K562 (cell line): ENCODE data around the gene HERC3. TPM values are rescaled to one million over a fixed set of nuclear protein-coding genes. Genes with fewer than 3 reads are reported as not detected.

Experiments used
- ATAC-seq: fragments of 200-7000 bp; cut with Tn5 transposase; 3 replicates; pipeline ENCODE4 v1.9.1; 2020; ENCODE audit warnings: moderate library complexity
- BruUV-seq: library from RNA; stranded (reverse); fragments of 400-500 nt; replicated peaks from 2 replicates; lab custom pipeline; 2021; lab: Mats Ljungman, UMichigan
- CTCF ChIA-PET: fragments of 300-600 bp; formaldehyde crosslinking; extraction: SDS; loops from one replicate; lab custom pipeline; 2021; ENCODE audit warnings: low intra/inter-chr PET ratio; lab: Yijun Ruan, JAX
- POLR2A ChIA-PET: fragments of 300-600, 350-650 bp; sonication (Branson Sonifier 250); formaldehyde crosslinking; extraction: SDS; loops from one replicate; lab custom pipeline; 2021; ENCODE audit warnings: antibody characterized with exemption, inconsistent platforms; lab: Yijun Ruan, JAX
- DNase-seq, 4 experiments: peaks; one replicate each; pipeline versions ENCODE4 v3.0.0 to v3.0.0-alpha.2; 2011 to 2018; ENCODE audit warnings: low spot score in 3 of 4, mixed read lengths in 3 of 4; ENCODE audit errors: extremely low read depth in 1 of 4
- FAIRE-seq: peaks from 2 replicates; lab custom pipeline; 2011; peaks lifted over from hg19 to GRCh38; lab: Jason Lieb, UNC
- H2AFZ ChIP-seq: 2 replicates; pipeline ENCODE4 v1.6.0; 2011; ENCODE audit warnings: low read depth, low read length, control low read depth, inconsistent platforms
- H3K27ac ChIP-seq: fragments of 200-600 bp; 3 replicates; pipeline ENCODE4 v1.8.0; 2011; ENCODE audit warnings: low read depth, mild to moderate bottlenecking, control low read depth, inconsistent platforms, low read length, moderate library complexity, mixed read lengths; ENCODE audit errors: extremely low read depth
- H3K27me3 ChIP-seq, 2 experiments: fragments of 300-600 bp in 1 of 2; 2 replicates in 1 of 2; 3 replicates in 1 of 2; pipeline versions ENCODE4 v1.6.0 to v1.8.0; 2011; ENCODE audit warnings: inconsistent platforms in 2 of 2, low read length in 2 of 2, mild to moderate bottlenecking in 1 of 2, mixed read lengths in 1 of 2, moderate library complexity in 1 of 2; ENCODE audit not compliant: control insufficient read depth in 2 of 2, insufficient read depth in 2 of 2
- H3K36me3 ChIP-seq: fragments of 300-600 bp; 3 replicates; pipeline ENCODE4 v1.8.0; 2011; ENCODE audit warnings: mild to moderate bottlenecking, low read length, inconsistent platforms; ENCODE audit not compliant: control insufficient read depth, insufficient read depth
- H3K4me1 ChIP-seq, 2 experiments: fragments of 200-600 bp in 1 of 2; replicated peaks in 1 of 2; 2 replicates in 1 of 2; 3 replicates in 1 of 2; pipeline versions ENCODE4 v1.5.1 to v1.8.0; 2011; ENCODE audit warnings: inconsistent platforms in 2 of 2, low read length in 2 of 2, mild to moderate bottlenecking in 1 of 2, mixed read lengths in 1 of 2, moderate library complexity in 1 of 2; ENCODE audit not compliant: control insufficient read depth in 2 of 2, insufficient read depth in 2 of 2
- H3K4me2 ChIP-seq: 2 replicates; pipeline ENCODE4 v1.6.1; 2011; ENCODE audit warnings: low read length, control low read depth, inconsistent platforms, mixed read lengths; ENCODE audit not compliant: insufficient read depth
- H3K4me3 ChIP-seq: fragments of 200-600 bp; sonication (generic), shearing (Covaris generic); 2 replicates; pipeline ENCODE4 v1.5.1; 2016; ENCODE audit warnings: control low read depth, inconsistent platforms
- H3K79me2 ChIP-seq: fragments of 200-600 bp; 3 replicates; pipeline ENCODE4 v1.8.0; 2011; ENCODE audit warnings: low read length, inconsistent platforms; ENCODE audit not compliant: control insufficient read depth, insufficient read depth
- H3K9ac ChIP-seq, 2 experiments: 2 replicates each; pipeline versions ENCODE4 v1.6.0 to v1.6.1; 2011; ENCODE audit warnings: low read depth in 2 of 2, low read length in 2 of 2, control low read depth in 1 of 2, inconsistent platforms in 1 of 2, mild to moderate bottlenecking in 1 of 2, mixed read lengths in 1 of 2; ENCODE audit not compliant: insufficient read depth in 1 of 2
- H3K9me1 ChIP-seq: one replicate; pipeline ENCODE4 v1.6.0; 2011; ENCODE audit warnings: inconsistent platforms, mild to moderate bottlenecking, low read length, moderate library complexity; ENCODE audit not compliant: control insufficient read depth, insufficient read depth
- H3K9me3 ChIP-seq: replicated peaks from 2 replicates; pipeline ENCODE4 v1.5.1; 2011; ENCODE audit warnings: low read depth, low read length, inconsistent platforms; ENCODE audit not compliant: control insufficient read depth, insufficient read depth
- H4K20me1 ChIP-seq: replicated peaks from 2 replicates; pipeline ENCODE4 v1.6.1; 2011; ENCODE audit warnings: low read length, inconsistent platforms, mixed read lengths; ENCODE audit not compliant: control insufficient read depth, insufficient read depth
- AFF1 ChIP-seq, 2 experiments: fragments of 450-650 bp; IDR thresholded peaks; 2 replicates each; pipeline ENCODE4 v1.6.1; 2018; ENCODE audit warnings: mild to moderate bottlenecking in 2 of 2, low read depth in 1 of 2; ENCODE audit not compliant: partially characterized antibody in 2 of 2
- BCL6 ChIP-seq: fragments of 250-450 bp; sonication (Bioruptor Pico); IDR thresholded peaks from 2 replicates; pipeline ENCODE4 v1.4.0; 2020
- CAMTA2 ChIP-seq: fragments of 250-450 bp; sonication (Bioruptor Pico); conservative IDR thresholded peaks from 2 replicates; pipeline ENCODE4 v1.5.1; 2022
- DACH1 ChIP-seq: fragments of 450-650 bp; IDR thresholded peaks from 2 replicates; pipeline ENCODE4 v1.6.1; 2018; ENCODE audit not compliant: partially characterized antibody
- GTF2A2 ChIP-seq: IDR thresholded peaks from 2 replicates; pipeline ENCODE4 v1.6.1; 2016; ENCODE audit warnings: mild to moderate bottlenecking, missing genetic modification characterization, missing compliant biosample characterization
- MEF2A ChIP-seq: IDR thresholded peaks from 2 replicates; pipeline ENCODE4 v1.6.1; 2011; ENCODE audit warnings: low read depth, mild to moderate bottlenecking, low read length, moderate library complexity; ENCODE audit not compliant: control insufficient read depth
- NR2C1 ChIP-seq, 2 experiments: fragments of 450-650 bp; IDR thresholded peaks; 2 replicates each; pipeline ENCODE4 v1.6.1; 2017; ENCODE audit warnings: mild to moderate bottlenecking in 2 of 2, antibody characterized with exemption in 1 of 2, inconsistent platforms in 1 of 2, missing compliant biosample characterization in 1 of 2, missing genetic modification characterization in 1 of 2
- ZNF780A ChIP-seq: fragments of 250-450 bp; sonication (Bioruptor Pico); IDR thresholded peaks from 2 replicates; pipeline ENCODE4 v1.5.0; 2021; ENCODE audit warnings: mild to moderate bottlenecking
- WGBS: fragments of 100-300 bp; shearing (Covaris generic); methylation state at CpG from one replicate; pipeline ENCODE4 v1.1.6; 2016; ENCODE audit warnings: low coverage, mixed read lengths; ENCODE audit not compliant: insufficient coverage; ENCODE audit errors: missing lambda C conversion rate; 5-methylcytosine and 5-hydroxymethylcytosine counted together
- in situ Hi-C: fragments of 300-500 bp; cut with MboI; formaldehyde crosslinking; loops from 4 replicates; pipeline ENCODE4 v1.15.0; 2018; ENCODE audit warnings: inconsistent platforms, mixed read lengths
- intact Hi-C: fragments of 100-400 bp; cut with micrococcal nuclease; formaldehyde crosslinking; loops from 2 replicates; pipeline ENCODE4 v1.14.2; 2022
- polyA plus RNA-seq, 8 experiments: library from polyadenylated mRNA; depleted of rRNA in 4 of 8; stranded (reverse) in 5 of 8; unstranded in 3 of 8; fragments of >200 nt; fragmentation: Nextera tagmentation in 2 of 8; fragmentation: Illumina TruSeq in 1 of 8; extraction: Ambion mirVana in 2 of 8; extraction: Trizol in 1 of 8; gene quantifications; 2 replicates each; pipeline versions ENCODE4 v1.2.1 to v1.2.3, GENCODE V29; 2011 to 2014; ENCODE audit warnings: inconsistent platforms in 1 of 8, missing spikeins in 1 of 8
- total RNA-seq, 7 experiments: library from RNA; depleted of rRNA in 6 of 7; stranded (reverse); fragments of >200 nt in 6 of 7; fragmentation: Illumina TruSeq in 2 of 7; extraction: Trizol in 2 of 7; gene quantifications; 2 replicates each; pipeline versions ENCODE4 v1.2.1 to v1.2.3, GENCODE V29; 2011 to 2021; ENCODE audit warnings: low replicate concordance in 1 of 7

Gene HERC3
- total and polyA plus RNA-seq, 9 of the 15 experiments (the other 6 are each of a cell fraction or from before 2014, with no cell fraction given), result 1.8 to 13.1 (median 7.6) TPM

- Histone ChIP-seq H3K9me1 (no peaks in the 10 kb centered on the region), H3K27me3 (no peaks in the 10 kb centered on the region), H4K20me1 (no peaks in the 10 kb centered on the region), H3K4me3 (no peak overlapping the region), H3K36me3 (peaks cover 38% of the 10 kb centered on the region; the same call in 2 of the 3 replicates), H3K4me1 (no peaks in the 10 kb centered on the region), H2AFZ (no peak overlapping the region), H3K9me3 (no peaks in the 10 kb centered on the region), H3K9ac (no peak overlapping the region), H3K27ac (no peak overlapping the region), H3K79me2 (no peaks in the 10 kb centered on the region), H3K4me2 (no peak overlapping the region)
- ATAC-seq (no peak), FAIRE-seq (no peak), DNase-seq (no peak)
- POLR2A ChIA-PET, result no interaction called here
- TF ChIP-seq MEF2A (no peak), BCL6 (CRISPR knock-in tag) (no peak), GTF2A2 (no peak), ZNF780A (no peak), NR2C1 (IDR thresholded peaks at IDR 0.05) (no peak), NR2C1 (tag; IDR thresholded peaks at IDR 0.05) (no peak), AFF1 (IDR thresholded peaks at IDR 0.05; ENCODE audit: low read depth in 1 of 2, partially characterized antibody in 2 of 2) (no peak), DACH1 (no peak), CAMTA2 (CRISPR knock-in tag) (no peak)
- in situ Hi-C loops, result no loop called here
- CTCF ChIA-PET, result no interaction called here
- 91% methylated on average over 3 of the region's 3 CpGs for WGBS
- intact Hi-C loops, result no loop called here
- BruUV-seq, result no TSS peak
Measured at GRCh38 chr4:88743696-88744095, 151.4 kb downstream of the HERC3 start.
